DMS114 treated with DMSO at 0.1 percent for 48 hours (cell line): ENCODE data around the gene RHBDF2.

ENCODE experiments used
- DNase-seq: peaks from one replicate; lab custom pipeline; 2025; ENCODE audit not compliant: unreplicated experiment; lab: John Stamatoyannopoulos, UW

Gene RHBDF2

DNA sequence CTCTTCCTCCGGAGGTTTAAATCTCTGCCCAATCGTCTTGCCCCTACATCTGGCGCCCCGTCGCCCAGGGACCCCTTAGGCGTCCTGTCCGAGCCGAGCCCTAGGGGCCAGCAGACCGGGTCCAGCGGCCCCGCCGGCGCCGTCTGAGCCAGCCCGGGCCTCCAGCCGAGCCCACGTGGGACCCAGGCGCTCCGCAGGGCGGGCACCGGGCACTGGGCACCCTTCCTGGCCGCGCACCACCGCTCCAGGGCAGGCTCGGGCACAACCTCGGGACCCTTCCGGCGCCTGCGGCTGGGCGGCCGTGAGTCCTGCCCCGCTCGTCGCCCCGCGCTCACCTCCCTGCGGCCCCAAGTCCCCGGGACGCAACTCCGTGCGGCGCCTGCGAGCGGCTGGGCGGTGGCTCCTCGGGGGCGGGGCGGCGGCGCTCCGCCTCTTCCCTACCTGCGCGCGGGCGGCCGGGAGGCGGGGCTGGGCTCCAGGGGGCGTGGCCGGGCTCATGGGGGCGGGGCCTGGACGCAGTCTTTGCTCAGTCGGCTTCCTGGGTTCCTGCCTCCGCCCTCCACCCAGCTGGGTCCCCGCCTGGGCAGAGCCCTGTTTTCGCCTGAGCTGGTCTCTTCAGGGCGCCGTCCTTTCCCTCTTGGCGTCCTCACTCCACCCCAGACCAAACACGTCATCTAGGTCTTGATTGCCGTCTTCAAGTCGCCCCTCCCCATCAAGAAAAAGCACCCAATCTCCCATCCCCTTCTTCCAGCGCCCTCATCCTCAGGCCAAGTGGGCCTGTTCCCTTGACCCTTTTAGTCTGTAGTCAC, at the start of gene RHBDF2:
RHBDF2 (minus strand) TSS at position 406 of the 809 bp plus-strand sequence. CDS start 19,899 bp downstream, outside the sequence.
- peak; percentile 37 for DNase-seq

DNA sequence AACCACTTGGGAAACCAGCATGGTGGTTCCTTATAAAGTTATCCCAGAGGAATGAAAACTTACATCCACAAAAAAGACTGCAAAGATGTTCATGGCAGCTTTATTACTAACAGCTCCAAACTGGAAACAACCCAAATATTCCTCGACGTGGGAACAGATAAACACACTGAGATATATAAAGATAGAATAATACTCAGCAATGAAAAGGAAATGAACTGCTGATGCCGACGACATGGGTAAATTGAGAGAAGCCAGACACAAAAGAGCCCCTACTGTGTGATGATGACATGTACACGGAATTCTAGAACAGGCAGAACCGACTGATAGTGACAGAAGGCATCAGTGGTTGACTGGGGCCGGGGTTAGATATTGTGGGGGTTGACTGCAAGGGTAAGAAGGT, 48.3 kb upstream of the RHBDF2 start:
- no peak for DNase-seq

DNA sequence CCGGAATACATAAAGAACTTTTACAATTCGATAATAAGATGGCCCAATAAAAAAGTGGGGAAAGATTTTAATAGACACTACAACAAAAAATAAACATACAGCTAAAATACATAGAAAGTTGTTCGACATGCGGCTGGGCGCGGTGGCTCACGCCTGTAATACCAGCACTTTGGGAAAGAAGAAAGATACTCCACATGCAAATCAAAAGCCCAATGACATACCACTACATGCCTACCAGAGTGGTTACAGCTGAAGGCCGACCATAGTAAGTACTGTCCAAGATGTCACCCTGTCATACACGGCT, 47.9 kb upstream of the RHBDF2 start:
- no peak for DNase-seq

DNA sequence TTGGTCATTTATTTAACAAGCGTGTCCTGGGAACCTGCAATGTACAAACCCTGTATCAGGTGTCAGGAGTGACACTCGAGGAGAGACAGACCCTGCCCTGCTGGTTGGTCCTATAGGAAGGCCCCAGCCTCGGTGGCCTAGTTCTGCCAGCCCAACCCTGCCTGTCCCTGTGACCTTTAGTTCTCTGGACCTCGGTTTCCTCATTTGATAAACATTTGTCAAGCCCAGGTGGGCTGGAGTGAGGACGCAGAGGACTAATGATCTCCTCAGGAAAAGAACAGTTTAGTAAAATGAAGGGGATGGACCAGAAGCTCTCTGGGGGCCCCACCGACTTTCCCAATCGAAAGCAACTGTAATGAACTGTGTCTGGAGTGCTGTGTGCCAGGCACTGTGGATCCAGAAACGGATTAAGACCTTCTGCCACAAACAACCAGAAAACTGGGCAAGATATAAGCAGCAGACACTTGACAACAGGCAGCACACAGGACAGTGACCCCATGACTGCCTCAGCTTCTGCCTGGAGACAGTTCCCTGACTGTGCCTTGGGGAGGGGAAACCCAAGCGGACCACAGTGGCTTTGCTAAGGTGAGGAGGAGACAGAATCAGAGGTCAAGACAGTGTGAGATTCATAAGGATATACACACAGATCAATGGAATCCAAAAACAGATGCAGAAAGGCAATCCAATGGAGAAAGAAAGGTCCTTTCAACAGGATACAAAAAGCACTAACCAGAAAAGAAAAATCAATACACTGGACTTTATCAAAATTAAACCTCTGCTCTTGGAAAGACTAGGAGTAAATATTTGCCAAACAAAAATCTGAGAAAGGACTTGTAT, 47.4 kb upstream of the RHBDF2 start:
- DNase-seq, result no peak

DNA sequence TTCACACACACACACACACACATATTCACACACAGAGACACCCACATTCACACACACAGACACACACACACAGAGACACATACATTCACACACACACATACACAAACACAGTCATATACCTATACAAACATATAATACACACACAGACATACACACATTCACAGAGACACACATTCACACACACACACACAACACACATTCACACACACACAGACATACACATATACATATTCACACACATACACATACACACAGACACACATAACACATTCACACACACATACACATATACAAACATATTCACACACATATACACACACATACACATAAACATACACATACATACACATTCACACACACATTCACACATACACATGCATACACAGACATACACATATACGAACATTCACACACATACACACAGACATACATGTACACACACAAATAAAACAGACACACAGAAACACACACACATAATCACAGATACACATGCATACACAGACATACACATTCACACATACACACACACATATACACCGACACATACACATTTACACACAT, 46.5 kb upstream of the RHBDF2 start:
- no peak for DNase-seq

DNA sequence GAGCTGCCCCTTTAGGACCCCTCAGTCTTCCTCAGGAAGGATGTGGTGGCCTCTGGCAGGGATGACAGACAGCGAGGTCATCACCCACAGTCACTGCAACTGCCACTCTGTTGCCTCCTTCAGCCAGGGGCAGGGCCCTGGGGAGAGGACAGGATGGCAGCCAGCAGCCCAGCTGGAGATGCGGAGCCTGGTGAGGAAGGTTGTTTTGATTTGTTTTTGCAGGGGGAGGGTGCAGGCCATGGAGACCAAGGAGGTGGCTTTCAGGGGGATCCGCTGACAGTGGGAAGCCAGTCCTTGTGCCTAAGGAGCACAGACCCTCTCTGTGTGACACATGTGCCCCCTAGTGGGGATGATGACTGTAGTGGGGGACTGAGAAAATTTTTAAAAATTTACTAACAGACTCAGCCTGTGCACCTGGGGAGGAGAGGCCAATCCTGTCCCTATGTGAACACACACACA, 46.0 kb upstream of the RHBDF2 start:
- peak; percentile 28 for DNase-seq

DNA sequence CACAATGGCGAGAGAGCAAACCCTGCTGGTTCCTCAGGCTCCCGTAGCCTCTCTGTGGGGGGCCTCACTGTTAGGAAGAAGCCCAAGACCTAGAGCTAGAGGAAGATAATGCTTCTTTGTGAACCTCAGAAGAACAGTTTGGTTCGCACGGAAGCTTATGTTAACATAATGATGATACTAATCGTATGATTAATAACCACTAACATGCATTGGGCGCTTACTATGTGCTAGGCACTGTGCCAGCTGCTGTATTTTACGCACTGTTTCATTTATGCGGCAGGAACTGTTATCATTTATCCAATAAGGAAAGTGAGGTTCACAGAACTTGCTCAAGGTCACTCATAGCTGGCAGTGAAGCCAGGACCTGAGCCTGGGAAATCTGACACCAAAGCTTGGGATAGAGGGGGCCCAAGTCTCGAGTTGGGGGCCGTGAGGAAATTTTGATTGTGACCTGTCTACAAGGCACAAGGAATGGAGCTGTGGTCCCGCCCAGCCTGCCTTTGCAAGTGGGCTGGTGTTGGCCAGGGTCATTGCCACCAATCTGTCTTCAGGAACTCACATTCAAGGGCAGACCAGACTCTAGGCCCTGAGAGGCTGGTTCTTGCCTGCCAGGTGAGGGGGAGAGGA, 45.4 kb upstream of the RHBDF2 start:
- no peak for DNase-seq

DNA sequence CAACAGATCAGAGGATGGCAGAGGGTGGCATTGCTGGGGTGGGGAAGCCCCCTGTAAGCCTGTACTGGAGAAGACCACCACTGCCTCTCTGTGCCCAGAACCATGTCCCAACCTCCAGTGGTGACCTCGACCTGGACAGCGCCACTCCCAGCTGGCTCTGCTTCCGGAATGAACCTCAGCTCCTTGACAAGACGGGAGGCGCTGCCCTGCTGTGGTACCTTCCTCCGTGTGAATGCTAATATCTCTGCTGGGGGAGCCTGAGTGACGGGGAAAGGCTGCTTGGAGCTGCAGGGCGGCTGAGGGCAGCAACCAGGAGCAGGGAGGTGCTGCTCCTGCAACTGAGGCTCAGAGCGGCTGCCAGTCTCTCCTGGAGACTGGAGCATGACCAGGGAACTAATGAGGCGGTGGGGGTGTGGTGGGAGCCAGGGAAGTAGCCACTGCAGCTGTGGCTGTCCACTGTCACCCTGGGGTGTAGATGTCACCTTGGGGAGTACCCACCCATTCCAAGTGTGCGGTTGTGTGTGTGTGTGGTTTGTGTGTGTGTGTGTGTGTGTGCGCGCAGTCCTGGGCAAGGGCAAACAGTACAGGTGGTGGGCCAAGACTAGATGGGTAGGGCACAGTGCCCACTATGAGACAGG, 44.8 kb upstream of the RHBDF2 start:
- DNase-seq, result no peak

DNA sequence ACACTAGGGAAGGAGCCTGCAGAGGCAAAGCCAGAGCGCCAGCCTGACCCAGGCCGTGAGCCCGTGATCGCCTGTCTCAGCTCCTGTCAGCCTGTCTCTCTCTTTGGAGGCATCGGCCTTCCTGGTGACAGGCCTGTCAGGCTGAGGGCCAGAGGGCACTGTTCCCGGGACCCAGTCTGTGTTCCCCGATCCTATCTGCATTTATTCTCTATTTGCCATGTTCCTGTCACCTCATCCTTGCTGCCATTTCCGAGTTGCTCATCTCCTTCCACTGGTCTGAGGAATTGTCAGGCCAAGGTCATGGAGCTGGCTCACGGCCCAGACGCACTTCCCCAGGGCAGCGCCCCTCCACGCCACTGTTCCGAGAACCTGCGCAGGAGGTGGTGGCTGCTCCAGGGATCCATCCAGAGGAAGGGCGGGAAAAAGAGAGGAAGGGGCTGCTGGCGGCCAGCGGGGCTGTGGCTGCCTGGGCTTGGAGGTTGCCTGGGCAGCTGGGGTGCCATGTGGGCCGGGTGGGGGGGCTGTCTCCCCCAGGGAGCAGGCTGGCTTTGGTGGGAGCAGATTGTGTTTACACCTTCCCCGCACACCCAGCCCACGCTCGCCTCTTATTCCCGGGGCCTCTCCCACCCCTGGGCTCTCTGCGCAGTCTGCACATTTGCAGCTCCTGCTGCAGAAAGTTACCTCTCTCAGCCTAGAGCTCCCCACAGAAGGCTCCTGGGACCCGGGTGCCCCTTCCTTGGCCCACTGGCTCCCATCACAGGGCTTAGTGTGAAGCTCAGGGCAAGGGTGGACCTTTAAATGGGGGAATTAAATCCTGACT, 43.5 kb upstream of the RHBDF2 start:
- DNase-seq, result no peak

DNA sequence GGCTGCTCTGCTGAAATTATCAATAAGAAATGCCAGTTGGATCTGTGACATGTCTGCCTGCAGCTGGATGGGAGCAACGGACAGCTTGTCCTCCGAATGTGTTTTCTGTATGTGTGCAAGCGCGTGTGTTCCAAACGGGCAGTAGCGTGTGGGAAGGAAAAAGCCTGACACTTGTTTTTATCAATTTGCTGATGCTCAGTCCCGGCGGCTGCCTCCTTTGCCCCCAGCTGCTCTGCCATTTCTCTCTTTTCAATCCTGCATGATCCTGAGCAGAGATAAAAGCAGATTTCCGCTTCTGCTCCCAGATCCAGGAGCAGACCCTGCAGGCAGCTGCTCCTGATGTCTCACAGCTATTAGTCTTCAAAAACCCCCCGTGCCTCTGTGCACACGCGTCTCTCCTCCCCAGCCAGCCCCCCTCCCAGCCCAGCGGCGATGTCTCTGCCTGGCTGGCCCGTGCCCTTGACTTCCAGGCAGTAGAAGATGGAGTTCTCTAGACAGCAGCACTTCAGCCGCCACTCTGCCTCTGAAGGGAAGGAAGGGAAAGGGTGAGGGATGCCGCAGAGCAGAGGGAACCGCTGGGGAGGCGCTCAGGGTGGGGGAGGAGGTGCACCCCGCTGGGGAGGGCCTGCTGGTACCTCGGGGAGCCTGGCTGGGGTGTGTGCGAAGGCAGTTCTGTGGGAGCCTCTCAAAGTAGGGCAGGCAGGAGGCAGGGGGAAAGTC, 42.8 kb upstream of the RHBDF2 start:
- DNase-seq, result no peak

DNA sequence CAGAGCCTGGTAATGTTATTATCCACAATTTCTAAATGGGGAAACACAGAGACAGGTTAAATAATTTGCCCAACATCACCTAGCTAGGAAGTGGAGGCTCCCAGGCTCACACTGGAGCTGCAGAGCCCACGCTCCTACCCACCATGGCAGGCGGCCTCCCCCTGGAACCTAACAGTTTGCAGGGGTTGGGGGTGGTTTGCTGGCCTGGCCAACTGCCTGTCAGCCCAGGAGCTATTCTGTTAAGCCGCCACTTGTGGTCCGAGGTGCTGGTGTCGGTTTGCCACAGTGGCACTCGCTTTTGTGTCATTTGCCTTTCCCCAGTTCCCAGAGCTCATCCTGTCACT, 42.2 kb upstream of the RHBDF2 start:
- no peak for DNase-seq

DNA sequence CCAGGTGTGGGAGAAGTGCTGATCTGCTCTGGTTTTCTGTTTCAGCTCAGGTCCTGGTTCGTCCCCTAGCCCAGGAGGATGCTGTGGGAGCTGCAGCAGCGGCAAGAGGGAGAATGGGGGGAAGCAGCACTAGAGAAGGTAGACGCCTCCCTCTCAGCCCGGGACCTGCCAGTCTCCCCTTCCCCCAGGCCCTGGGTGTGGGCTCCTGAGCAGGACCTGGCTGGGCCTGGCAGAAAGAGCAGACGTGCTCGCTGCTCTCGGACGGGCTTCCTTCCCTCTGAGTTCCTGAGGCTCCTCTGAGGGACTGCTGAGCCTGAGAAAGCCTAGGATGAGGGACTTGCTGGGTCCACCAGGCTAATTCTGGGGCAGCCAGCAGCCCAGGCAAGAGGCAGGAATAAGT, 41.8 kb upstream of the RHBDF2 start:
- DNase-seq, result no peak

DNA sequence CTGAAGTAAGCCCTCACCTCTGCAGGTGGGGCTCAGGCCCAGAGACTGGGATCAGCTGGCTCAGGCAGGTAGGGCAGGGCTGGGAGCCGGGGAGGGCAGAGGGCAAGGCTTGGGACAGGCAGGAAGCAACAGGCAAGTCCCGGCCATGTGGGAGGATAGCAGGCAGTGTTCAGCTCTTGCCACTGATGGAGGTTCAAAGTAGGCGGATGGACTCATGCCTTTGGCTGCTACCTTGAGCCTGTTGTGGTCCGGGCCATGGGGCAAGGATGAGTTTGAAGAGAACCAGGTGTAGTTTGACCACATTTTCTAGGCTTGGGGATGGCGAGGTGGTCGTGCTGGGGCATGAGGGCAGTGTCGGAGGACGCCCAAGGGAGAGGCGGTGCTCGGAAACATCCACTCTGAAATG, 41.3 kb upstream of the RHBDF2 start:
- DNase-seq, result no peak

DNA sequence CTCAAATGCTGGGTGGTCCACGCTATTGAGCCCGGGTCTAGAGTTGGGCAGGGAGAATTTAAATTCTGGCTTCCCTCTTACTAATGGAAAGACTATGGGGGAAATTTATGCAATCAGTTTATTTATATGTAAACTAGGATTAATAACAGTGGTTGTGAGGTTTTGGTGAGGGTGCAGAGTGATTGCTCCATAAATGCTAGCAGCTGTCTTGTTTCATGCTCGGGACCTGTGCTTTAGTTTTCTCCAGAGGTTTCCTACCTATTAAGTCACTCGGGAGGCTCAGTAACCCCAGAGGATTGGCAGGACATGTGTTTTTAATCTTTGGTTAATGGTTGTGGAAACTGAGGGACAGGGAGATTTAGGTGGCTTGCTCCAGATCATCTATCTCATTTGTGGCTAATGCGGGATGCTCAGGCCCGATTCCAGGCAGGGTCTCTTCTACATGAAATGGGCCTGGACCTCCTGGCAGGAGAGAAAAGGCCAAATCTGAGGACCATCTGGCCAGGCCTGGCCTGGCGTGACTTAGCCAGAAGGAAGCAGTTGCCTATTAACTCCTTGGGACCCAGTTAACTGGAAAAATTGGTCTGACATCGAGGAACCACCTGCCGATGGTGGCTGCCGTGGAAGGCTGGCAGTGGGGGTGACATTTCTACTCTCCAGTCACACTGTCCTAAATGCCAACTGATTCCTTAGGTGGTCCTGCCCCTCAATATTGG, 40.7 kb upstream of the RHBDF2 start:
- DNase-seq, result no peak

DNA sequence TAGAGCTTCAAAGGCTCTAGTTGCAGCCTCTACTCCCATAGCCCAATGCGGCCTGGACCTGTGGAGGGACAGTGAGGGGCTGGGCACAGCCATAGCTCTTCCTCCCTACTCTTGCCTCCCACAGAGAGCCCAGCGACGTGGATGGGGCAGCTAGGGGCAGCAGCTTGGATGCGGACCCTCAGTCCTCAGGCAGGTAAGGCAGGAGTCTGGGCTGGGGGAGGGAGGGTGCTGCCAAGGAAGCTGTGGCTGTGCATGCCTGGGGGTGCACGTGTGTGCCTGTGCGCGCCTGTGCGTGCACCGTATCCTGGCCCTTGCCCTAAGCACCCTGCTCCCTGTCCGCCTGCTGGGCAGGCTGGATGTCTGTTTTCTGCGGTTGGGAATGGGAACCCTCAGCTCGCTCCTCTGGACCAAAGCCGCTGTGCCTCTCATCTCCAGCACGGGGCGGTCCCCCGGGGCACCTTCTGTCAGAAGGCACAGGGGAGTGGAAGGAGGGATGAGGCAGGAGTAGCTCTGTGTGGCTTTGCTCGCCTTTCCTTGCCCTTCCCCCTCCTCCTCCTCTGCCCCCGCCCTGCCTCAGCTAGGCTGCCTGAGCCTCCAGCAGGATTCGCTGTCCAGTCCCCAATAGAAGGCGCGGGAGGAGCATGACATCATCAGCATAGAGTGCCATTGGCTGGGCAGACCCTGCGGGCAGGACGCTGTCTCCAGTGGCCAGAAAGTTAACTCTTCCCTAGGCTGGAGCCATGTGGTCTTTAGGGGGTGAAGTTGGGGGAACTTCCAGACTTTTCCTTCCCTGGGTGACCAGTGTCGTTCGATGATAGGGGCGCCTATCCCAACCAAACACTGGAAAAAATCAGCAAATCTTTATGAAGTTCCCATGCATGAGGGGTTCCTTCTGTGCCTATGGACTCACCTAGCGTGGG, 39.4 kb upstream of the RHBDF2 start:
- DNase-seq, result peak; percentile 36

DNA sequence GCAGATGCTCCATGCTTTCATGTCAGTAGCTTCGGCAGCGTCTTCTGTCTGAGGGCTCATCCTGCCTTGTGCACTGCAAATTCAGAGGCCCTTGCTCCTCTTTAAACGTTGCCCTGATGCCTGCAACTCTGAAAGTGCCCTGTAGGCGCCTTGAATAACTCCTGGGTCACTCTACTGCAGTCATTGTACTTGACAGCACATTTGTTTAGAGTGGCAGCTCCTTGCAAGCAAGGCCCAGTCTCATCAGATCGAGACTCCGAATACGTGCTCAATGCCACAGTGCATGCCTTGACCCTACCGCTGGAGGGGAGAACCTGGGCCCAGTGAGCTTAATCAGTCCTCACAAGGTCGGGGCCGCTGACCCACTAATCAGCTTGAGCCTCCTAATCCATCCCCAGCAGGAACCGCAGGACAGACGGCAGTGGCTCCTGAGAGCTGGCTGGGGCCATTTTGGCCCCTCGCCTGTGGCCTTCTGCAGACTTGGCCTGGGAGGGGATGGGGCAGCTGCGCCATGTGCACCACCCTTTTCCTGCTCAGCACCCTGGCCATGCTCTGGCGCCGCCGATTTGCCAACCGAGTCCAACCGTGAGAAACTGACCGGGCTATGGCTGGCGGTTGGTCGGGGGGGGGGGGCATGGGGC, 38.5 kb upstream of the RHBDF2 start, which contains the start of gene PRCD:
PRCD (plus strand) TSS at position 414 of the 641 bp plus-strand sequence; CDS start at position 512, 98 bp downstream.
- no peak for DNase-seq

DNA sequence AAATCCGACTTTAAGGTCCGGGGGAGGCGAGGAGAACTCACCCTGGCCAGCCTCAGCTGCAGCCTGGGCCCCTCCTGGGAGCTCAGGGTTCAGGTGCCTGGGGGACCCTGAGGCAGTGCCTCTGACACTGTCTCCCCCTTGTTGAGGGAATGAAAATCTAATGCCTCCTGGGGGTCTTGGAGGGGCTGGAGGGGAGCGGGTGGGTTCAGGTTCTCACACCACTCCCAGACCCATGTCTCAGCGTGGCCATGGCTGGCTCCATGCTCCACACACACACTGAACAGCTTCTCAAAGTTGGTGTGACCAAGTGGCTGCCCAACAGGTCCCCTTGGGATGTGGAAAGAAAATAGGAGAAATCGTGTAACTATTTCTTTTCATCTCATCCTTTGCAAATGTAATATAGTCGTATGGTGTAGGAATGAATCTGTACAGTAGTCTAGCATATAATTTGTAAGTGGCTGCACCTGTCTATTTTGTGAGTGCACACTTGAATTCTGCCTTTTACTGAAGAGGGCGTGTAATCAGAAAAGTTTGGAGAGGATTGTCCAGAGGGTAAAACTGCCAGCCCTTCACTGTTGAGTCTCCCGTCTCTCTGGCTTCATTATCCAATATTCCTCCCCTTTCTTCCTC, 37.8 kb upstream of the RHBDF2 start:
- no peak for DNase-seq
